GM18861 (cell line): Measurements from ENCODE around the gene KCNIP2.

ENCODE experiments used
- ATAC-seq: cut with Tn5 transposase; IDR thresholded peaks from one replicate; pipeline ENCODE4 v1.9.1; 2021; ENCODE audit not compliant: unreplicated experiment

The KCNIP2 gene

GRCh38 chr10:101843032-101844021, at the start of gene KCNIP2:
KCNIP2 (minus strand) TSS chr10:101843800; CDS start chr10:101843568, 232 bp downstream.
- no peak for ATAC-seq

GRCh38 chr10:101892782-101893391, 49.3 kb upstream of the KCNIP2 start:
- no peak for ATAC-seq

- no peak for ATAC-seq
Observed at GRCh38 chr10:101889256-101890210, 45.9 kb upstream of the KCNIP2 start.

- ATAC-seq: no peak
Observed at GRCh38 chr10:101888251-101888949, 44.8 kb upstream of the KCNIP2 start.

GRCh38 chr10:101887775-101888174, 44.2 kb upstream of the KCNIP2 start:
- ATAC-seq: no peak

GRCh38 chr10:101886521-101887312, 43.1 kb upstream of the KCNIP2 start:
- no peak for ATAC-seq

- ATAC-seq: no peak
Observed at GRCh38 chr10:101881036-101881774, 37.6 kb upstream of the KCNIP2 start.

GRCh38 chr10:101880232-101880573, 36.6 kb upstream of the KCNIP2 start:
- no peak for ATAC-seq

- ATAC-seq: no peak
Observed at GRCh38 chr10:101879456-101880231, 36.0 kb upstream of the KCNIP2 start.

- ATAC-seq: no peak
Observed at GRCh38 chr10:101878869-101879268, 35.3 kb upstream of the KCNIP2 start.

GRCh38 chr10:101875068-101875688, 31.6 kb upstream of the KCNIP2 start:
- ATAC-seq: no peak

GRCh38 chr10:101874252-101874651, 30.7 kb upstream of the KCNIP2 start:
- no peak for ATAC-seq

- no peak for ATAC-seq
Observed at GRCh38 chr10:101867931-101868330, 24.3 kb upstream of the KCNIP2 start.

- no peak for ATAC-seq
Observed at GRCh38 chr10:101859530-101859929, 15.9 kb upstream of the KCNIP2 start.

- ATAC-seq: no peak
Observed at GRCh38 chr10:101858723-101859500, 15.3 kb upstream of the KCNIP2 start.

GRCh38 chr10:101857802-101858476, 14.3 kb upstream of the KCNIP2 start:
- no peak for ATAC-seq
